Measurements from ENCODE around the gene MUS81.
A peak's percentile ranks its signal among the peaks of the same experiment; 100 is the strongest.

The MUS81 gene

GRCh38 chr11:65860278-65861164 lies at the start of gene MUS81:
MUS81 (plus strand) TSS chr11:65860433; CDS start chr11:65860754, 321 bp downstream.
- DNase-seq (ENCODE audit: low read depth, low spot score) = peak; percentile 88
- CTCF ChIA-PET = interaction anchor here (0.6 to 6.0 kb wide), 45 partner anchors 10 to 197 kb away, joined by 3 to 174 read pairs (median 4); partner anchors contain the start of genes CATSPER1, CCDC85B, CTSW and EFEMP2
- TF ChIP-seq, protein P1, sequence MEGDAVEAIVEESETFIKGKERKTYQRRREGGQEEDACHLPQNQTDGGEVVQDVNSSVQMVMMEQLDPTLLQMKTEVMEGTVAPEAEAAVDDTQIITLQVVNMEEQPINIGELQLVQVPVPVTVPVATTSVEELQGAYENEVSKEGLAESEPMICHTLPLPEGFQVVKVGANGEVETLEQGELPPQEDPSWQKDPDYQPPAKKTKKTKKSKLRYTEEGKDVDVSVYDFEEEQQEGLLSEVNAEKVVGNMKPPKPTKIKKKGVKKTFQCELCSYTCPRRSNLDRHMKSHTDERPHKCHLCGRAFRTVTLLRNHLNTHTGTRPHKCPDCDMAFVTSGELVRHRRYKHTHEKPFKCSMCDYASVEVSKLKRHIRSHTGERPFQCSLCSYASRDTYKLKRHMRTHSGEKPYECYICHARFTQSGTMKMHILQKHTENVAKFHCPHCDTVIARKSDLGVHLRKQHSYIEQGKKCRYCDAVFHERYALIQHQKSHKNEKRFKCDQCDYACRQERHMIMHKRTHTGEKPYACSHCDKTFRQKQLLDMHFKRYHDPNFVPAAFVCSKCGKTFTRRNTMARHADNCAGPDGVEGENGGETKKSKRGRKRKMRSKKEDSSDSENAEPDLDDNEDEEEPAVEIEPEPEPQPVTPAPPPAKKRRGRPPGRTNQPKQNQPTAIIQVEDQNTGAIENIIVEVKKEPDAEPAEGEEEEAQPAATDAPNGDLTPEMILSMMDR (IDR thresholded peaks at IDR 0.05; ENCODE audit: insufficient read depth, low read length, missing control alignments) = peak; percentile 89
- POLR2A ChIA-PET = interaction anchor here (0.6 to 5.2 kb wide), 14 partner anchors 9 to 223 kb away, joined by 3 to 103 read pairs (median 7); partner anchors contain the start of genes BANF1, CCDC85B, EFEMP2 and EIF1AD
- H3K4me3 ChIP-seq (ENCODE audit: low read depth, low read length) = peak within 1 kb of the TSS; percentile 95

DNA sequence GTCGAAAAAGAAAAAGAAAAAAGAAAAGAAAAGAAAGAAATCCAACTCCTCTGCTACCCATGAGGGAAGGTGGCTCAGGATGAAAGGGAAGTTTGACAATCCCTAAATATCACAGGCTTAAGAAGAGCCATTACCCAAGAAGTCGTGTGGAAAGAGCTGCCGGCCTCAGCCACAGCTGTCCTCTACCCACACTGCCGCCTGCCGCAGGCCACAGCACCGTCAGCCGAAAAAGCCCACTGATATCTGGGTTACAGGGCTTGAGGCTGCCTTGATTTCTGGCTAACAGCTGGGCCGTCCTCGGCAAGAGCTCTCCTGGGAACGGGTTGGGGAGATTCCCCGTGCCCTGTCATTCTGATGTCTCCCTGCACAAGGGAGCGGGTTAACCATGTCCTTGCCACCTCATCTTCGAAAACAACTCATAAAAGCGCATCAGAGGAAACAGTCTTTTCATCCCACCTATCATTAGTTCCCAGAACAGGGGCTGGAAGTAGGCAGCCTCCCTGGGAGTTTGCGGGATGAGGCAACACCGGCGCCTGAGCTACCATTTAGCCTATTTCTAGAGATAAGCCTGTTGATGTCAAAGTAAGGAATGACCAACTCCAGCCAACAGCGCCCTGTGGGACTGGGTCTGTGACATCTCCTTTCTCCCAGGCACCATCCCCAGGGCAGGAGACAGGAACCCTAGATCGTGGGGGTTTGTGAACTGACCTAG lies 48.3 kb upstream of the MUS81 start:
- DNase-seq (ENCODE audit: low read depth, low spot score) = no peak
- TF ChIP-seq, protein P1 (IDR thresholded peaks at IDR 0.05; ENCODE audit: insufficient read depth, low read length, missing control alignments) = no peak
- H3K4me3 ChIP-seq (ENCODE audit: low read depth, low read length) = no peak overlapping the region
- POLR2A ChIA-PET = no interaction called here
- CTCF ChIA-PET = interaction anchor here (1.0 to 2.3 kb wide), 5 partner anchors 11 to 107 kb away, joined by 3 to 9 read pairs (median 4); partner anchors contain the start of gene KAT5

DNA sequence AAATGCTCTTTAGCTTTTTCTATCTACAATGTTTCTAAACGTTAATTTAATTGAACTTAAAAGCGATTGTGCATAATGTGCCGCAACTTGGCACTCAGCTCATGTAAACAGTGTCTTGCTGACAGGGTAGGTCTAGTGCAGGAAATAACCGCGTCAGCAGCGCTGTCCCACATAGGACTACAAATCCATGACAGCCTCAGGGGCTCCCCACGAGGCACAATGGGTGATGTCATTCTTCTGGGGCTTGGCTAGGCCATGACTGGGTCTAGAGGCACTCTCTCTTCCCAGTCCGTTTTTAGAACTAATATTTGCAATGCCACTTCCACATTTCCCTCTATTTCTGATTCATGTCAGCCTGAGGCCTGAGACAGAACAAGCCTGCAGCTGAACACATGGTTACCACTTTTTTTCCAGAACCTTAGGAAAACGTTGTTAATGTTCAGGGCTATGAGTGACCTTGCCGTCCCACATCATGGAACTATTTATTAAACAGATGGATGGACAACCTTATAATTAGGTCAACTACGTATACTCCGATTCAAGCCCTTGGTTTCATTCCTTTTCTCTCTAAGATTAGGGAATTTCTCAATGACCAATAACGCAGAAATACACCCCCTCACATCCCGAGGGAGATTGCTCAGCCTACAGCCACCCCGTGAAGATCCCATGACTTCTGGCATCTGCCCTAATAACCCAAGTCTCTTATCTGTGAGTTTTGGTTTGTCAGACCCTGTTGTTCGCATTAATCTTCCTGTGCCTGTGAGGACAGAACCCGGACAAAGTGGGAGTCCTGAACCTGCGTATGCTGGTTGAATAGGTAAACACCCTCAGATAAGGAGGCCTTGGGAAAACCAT lies 45.9 kb upstream of the MUS81 start:
- DNase-seq (ENCODE audit: low read depth, low spot score) = no peak
- H3K4me3 ChIP-seq (ENCODE audit: low read depth, low read length) = no peak overlapping the region
- ChIA-PET CTCF (interaction anchor here (1.5 to 9.3 kb wide), 3 partner anchors 34 to 110 kb away, joined by 4 to 170 read pairs (median 69); partner anchors contain the start of genes AP5B1 and KAT5), POLR2A (no interaction called here)
- TF ChIP-seq, protein P1 (IDR thresholded peaks at IDR 0.05; ENCODE audit: insufficient read depth, low read length, missing control alignments) = no peak

GRCh38 chr11:65814986-65815565 lies 45.2 kb upstream of the MUS81 start:
- TF ChIP-seq, protein P1 (IDR thresholded peaks at IDR 0.05; ENCODE audit: insufficient read depth, low read length, missing control alignments) = no peak
- H3K4me3 ChIP-seq (ENCODE audit: low read depth, low read length) = no peak overlapping the region
- DNase-seq (ENCODE audit: low read depth, low spot score) = no peak
- ChIA-PET CTCF (interaction anchor here (0.9 to 9.3 kb wide), 7 partner anchors 13 to 111 kb away, joined by 3 to 170 read pairs (median 25); partner anchors contain the start of genes AP5B1, KAT5 and SNX32), POLR2A (no interaction called here)

GRCh38 chr11:65816696-65817095 lies 43.5 kb upstream of the MUS81 start:
- TF ChIP-seq, protein P1 (IDR thresholded peaks at IDR 0.05; ENCODE audit: insufficient read depth, low read length, missing control alignments) = no peak
- POLR2A ChIA-PET = interaction anchor here (1.2 kb wide), 1 partner anchor 201 kb away, joined by 3 read pairs; the partner anchor contains the start of gene PCNX3
- H3K4me3 ChIP-seq (ENCODE audit: low read depth, low read length) = no peak overlapping the region
- DNase-seq (ENCODE audit: low read depth, low spot score) = no peak
- CTCF ChIA-PET = interaction anchor here (0.9 to 9.3 kb wide), 22 partner anchors 8 to 275 kb away, joined by 3 to 170 read pairs (median 12); partner anchors contain the start of genes AP5B1, KAT5, RNASEH2C and SNX32

Measured in AG04449 (cell line).